ENCODE data around the gene FAM120B. TPM values are rescaled to one million over a fixed set of nuclear protein-coding genes. Genes with fewer than 3 reads are reported as not detected.

FAM120B gene
- total and polyA plus RNA-seq, 2 experiments from 2014 or later: 7.2 to 16.7 TPM

DNA sequence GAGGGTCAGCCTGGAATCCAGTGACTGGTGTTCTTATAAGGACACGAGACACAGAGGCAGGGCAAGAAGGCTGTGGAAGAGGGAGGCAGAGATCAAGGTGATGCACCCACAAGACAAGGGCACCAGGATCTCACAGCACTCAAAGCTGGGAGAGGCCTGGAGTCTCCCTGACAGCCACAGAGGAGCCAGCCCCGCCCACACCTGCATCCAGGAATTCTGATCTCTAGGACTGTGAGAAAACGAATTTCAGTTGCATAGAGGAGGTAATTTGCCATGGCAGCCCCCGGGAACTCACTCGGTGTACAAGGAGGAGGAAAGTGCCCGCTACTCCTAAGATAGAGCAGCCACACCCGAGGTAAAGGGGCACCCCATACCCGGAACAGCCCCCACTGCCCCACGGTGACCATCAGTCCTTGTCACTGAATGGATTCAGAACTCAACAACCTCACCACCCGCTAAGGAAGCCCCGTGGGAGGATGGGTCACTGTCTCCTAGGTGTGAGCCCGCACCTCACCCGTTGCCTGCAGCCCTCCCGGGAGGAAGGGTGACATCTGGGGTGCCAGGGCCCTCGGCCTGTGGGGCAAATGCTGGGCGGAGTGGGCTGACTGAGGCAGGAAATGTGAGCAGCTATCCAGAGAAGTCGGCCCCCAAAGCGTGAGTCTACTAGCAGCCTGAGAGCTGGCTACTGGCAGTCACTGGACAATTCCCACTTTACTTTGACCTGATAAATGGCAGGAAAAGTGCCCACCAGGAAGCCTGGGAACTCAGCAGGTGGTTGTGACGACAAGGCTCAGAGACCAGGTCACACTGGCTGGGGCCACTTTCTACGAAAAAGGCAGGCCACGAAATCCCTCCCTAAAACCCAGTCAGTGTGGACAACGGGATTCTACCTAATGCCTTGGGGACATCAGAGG, 38.1 kb upstream of the FAM120B start (continued):
- TF ChIP-seq, protein P1, sequence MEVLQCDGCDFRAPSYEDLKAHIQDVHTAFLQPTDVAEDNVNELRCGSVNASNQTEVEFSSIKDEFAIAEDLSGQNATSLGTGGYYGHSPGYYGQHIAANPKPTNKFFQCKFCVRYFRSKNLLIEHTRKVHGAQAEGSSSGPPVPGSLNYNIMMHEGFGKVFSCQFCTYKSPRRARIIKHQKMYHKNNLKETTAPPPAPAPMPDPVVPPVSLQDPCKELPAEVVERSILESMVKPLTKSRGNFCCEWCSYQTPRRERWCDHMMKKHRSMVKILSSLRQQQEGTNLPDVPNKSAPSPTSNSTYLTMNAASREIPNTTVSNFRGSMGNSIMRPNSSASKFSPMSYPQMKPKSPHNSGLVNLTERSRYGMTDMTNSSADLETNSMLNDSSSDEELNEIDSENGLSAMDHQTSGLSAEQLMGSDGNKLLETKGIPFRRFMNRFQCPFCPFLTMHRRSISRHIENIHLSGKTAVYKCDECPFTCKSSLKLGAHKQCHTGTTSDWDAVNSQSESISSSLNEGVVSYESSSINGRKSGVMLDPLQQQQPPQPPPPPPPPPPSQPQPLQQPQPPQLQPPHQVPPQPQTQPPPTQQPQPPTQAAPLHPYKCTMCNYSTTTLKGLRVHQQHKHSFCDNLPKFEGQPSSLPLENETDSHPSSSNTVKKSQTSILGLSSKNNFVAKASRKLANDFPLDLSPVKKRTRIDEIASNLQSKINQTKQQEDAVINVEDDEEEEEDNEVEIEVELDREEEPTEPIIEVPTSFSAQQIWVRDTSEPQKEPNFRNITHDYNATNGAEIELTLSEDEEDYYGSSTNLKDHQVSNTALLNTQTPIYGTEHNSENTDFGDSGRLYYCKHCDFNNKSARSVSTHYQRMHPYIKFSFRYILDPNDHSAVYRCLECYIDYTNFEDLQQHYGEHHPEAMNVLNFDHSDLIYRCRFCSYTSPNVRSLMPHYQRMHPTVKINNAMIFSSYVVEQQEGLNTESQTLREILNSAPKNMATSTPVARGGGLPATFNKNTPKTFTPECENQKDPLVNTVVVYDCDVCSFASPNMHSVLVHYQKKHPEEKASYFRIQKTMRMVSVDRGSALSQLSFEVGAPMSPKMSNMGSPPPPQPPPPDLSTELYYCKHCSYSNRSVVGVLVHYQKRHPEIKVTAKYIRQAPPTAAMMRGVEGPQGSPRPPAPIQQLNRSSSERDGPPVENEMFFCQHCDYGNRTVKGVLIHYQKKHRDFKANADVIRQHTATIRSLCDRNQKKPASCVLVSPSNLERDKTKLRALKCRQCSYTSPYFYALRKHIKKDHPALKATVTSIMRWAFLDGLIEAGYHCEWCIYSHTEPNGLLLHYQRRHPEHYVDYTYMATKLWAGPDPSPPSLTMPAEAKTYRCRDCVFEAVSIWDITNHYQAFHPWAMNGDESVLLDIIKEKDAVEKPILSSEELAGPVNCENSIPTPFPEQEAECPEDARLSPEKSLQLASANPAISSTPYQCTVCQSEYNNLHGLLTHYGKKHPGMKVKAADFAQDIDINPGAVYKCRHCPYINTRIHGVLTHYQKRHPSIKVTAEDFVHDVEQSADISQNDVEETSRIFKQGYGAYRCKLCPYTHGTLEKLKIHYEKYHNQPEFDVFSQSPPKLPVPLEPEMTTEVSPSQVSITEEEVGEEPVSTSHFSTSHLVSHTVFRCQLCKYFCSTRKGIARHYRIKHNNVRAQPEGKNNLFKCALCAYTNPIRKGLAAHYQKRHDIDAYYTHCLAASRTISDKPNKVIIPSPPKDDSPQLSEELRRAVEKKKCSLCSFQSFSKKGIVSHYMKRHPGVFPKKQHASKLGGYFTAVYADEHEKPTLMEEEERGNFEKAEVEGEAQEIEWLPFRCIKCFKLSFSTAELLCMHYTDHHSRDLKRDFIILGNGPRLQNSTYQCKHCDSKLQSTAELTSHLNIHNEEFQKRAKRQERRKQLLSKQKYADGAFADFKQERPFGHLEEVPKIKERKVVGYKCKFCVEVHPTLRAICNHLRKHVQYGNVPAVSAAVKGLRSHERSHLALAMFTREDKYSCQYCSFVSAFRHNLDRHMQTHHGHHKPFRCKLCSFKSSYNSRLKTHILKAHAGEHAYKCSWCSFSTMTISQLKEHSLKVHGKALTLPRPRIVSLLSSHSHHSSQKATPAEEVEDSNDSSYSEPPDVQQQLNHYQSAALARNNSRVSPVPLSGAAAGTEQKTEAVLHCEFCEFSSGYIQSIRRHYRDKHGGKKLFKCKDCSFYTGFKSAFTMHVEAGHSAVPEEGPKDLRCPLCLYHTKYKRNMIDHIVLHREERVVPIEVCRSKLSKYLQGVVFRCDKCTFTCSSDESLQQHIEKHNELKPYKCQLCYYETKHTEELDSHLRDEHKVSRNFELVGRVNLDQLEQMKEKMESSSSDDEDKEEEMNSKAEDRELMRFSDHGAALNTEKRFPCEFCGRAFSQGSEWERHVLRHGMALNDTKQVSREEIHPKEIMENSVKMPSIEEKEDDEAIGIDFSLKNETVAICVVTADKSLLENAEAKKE (CRISPR knock-in tag; IDR thresholded peaks at IDR 0.05): no peak
- no peak for TF ChIP-seq POLR2AphosphoS5 (IDR thresholded peaks at IDR 0.05; ENCODE audit: low read depth)

DNA sequence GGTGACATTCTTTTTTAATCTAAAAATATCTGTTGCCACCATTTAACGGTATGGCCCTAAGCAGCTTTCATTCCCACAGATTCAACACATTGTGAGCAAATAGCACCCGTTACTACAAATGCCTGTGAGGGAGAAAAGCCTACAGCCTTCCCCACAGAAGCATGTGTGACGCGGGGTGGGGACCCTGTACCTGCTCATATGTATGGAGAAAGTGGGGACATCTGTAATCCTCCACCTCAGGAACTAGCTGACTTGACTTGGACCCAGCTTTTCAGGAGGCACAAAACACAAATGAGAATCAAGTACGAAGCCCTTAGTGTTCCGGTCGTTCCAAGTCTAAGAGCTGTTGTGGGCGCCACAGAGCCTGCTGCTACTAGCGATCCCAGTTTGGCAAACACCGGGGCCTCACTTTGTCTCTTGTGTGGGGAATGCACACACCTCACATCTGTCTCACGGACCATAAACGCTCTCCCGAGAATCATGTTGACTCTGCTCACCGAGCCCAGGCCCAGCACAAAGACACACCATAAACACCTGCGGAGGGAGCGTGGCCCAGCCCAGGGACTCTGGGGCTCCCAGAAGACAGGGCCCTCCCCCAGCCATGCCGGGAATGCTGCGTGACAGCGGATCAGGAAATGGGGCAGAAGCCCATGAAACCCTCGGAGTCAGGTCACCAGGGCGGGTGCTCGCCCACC, 37.3 kb upstream of the FAM120B start:
- no peak overlapping the region; the same call in 1 of the 2 replicates for H2AFZ ChIP-seq
- TF ChIP-seq ZNF114 (CRISPR knock-in tag; IDR thresholded peaks at IDR 0.05) (no peak), POLR2AphosphoS5 (IDR thresholded peaks at IDR 0.05; ENCODE audit: low read depth) (no peak), NANOG (IDR thresholded peaks at IDR 0.05; ENCODE audit: borderline replicate concordance) (no peak), EZH2 (IDR thresholded peaks at IDR 0.05; ENCODE audit: low read depth, unreplicated experiment) (no peak)
- no peaks in the 10 kb centered on the region for H3F3A ChIP-seq (replicated peaks; ENCODE audit: low read depth)
- H3K79me2 ChIP-seq (replicated peaks; ENCODE audit: insufficient read depth): no peaks in the 10 kb centered on the region
- H3K36me3 ChIP-seq (ENCODE audit: insufficient read depth): no peaks in the 10 kb centered on the region
- no peaks in the 10 kb centered on the region for H3K9me2 ChIP-seq (ENCODE audit: insufficient read depth)
- H4K20me1 ChIP-seq (replicated peaks; ENCODE audit: insufficient read depth): no peaks in the 10 kb centered on the region
- Mint-ChIP-seq H3K27ac (0 out of 2 replicates have a peak overlapping the region, but pooled peaks have one; percentile 32), H3K4me3 (no peak overlapping the region), H3K4me1 (peaks cover 28% of the 10 kb centered on the region), H3K36me3 (ENCODE audit: low read depth) (no peaks in the 10 kb centered on the region; the same call in 2 of the 3 replicates), H3K9me3 (no peaks in the 10 kb centered on the region; the same call in 2 of the 3 replicates), H3K27me3 (ENCODE audit: insufficient read depth, low read depth, poor library complexity) (peaks cover 13% of the 10 kb centered on the region)
- no peaks in the 10 kb centered on the region for H3K27me3 ChIP-seq (ENCODE audit: insufficient read depth)
- ATAC-seq: peak; percentile 80
- H3K4me1 ChIP-seq (ENCODE audit: insufficient read depth): no peaks in the 10 kb centered on the region
- no peak for DNase-seq (ENCODE audit: low spot score)
- no peak overlapping the region for H3K4me3 ChIP-seq
- H3K27ac ChIP-seq (ENCODE audit: low read depth): no peak overlapping the region
- H3K4me2 ChIP-seq: no peak overlapping the region

All from GM23338 (cell line).